B cell (primary cell): ENCODE measurements around the gene PSMD12.

Source experiments
- CTCF ChIP-seq: fragments of 200-600 bp; IDR thresholded peaks from one replicate; pipeline ENCODE4 v1.8.0; 2022; ENCODE audit warnings: antibody characterized with exemption, mild to moderate bottlenecking
- EZH2 ChIP-seq: IDR thresholded peaks from 2 replicates; pipeline ENCODE4 v1.6.1; 2012; ENCODE audit warnings: borderline replicate concordance, low read depth, mild to moderate bottlenecking, moderate library complexity, low read length; ENCODE audit not compliant: insufficient read depth, poor library complexity, severe bottlenecking

- TF ChIP-seq CTCF: no peak
- no peak for TF ChIP-seq EZH2
These were observed 39.9 kb downstream of the PSMD12 start for GRCh38 chr17:67326440-67326839.
